ENCODE data around the gene SLC15A3.

The SLC15A3 gene

GRCh38 chr11:60929764-60930163 is 22.2 kb downstream of the SLC15A3 start:
- DNase-seq: no peak

- no peak for DNase-seq
Measured at GRCh38 chr11:60928563-60929001, 23.4 kb downstream of the SLC15A3 start.

GRCh38 chr11:60927600-60927999 is 24.4 kb downstream of the SLC15A3 start:
- no peak for DNase-seq

- DNase-seq: no peak
Measured at GRCh38 chr11:60927061-60927592, 24.8 kb downstream of the SLC15A3 start.

DNA sequence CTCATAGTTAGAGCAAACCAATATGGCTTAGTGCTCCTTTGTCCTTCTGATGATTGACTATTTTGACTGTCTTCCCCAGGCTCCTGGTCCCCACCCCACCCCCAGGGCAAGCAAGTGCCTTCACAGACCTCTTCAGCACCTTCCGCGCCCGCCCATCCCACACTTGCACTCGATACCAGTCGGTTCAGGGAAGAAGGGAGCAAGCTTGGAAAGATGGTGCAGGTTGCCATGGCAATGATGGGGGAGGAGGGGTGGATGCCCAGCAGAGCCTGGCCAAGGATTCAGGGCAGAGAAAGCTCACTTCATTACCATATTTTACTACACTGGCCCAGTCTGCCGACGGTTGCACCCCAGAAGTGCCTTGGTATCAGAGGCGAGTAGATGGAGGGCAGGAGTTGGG is 25.5 kb downstream of the SLC15A3 start:
- DNase-seq: no peak

DNA sequence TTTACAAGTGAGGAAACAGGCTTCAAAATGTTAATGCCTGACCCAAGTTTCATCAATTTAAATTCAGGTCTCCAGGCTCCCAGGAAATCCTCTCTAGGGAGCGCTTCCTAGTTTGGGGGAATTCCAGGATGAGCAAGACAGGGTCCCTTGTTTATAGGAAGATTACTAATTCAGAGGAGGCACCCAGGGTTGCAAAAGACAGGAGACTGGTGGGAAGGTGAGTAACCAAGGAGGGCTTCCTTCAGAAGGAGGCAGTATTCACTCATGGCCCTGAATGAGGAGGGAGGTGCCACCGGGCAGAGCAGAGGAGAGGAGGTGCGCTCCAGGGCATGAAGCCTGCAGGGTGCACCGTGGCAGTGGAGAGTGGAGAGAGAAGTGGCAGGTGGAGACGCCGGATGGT is 26.1 kb downstream of the SLC15A3 start:
- no peak for DNase-seq

DNA sequence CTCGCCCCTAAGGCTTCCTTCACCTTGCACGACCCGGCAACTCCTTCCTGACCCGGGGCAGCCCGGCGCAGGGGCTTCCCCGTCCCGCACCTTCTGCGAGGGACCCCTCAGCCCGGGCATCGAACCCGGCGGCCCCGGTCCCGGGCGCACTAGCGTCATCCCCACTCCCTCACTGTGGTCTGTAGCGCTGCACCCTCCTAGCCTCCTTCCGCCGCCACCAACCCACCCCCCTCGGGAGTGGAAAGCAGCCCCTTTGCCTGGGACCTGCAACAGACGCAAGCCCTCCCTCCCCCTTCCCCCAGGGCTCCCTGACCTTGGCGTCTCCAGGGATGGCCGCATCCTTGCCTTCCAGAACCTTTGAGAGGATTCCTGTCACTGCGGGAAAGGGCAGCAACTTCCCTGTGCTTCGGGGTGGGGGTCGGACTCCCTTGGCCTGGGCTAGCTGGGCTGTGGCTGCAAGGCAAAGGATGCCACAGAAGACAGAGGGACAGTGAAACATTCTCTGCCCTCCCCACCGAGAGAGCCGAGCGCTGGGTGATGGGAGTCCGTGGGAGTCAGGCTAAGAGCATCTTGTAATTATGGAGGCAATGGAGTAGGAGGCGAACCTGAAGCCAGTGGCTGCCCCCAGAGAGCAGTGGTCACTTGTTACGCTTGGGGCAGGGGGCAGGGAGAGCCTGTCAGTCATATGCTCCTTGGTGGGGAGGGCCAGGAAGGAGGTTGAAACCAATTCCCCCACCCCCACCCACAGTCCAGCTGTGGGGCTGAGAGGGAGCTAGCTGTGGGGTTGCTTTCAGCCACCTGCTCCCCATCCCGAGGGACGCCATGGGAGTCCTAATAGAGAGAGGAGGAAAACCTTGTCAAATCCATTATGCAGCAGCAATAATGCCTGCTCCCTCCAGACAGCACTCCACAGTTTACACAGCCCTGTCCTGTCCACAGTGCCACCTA is 26.8 kb downstream of the SLC15A3 start:
- DNase-seq: peak; percentile 34

- DNase-seq: peak; percentile 63
Measured at GRCh38 chr11:60924110-60924905, 27.7 kb downstream of the SLC15A3 start, which contains the start of gene TMEM132A. Gene TMEM132A (plus strand): TSS chr11:60924460. CDS start chr11:60924634, 174 bp downstream.

DNA sequence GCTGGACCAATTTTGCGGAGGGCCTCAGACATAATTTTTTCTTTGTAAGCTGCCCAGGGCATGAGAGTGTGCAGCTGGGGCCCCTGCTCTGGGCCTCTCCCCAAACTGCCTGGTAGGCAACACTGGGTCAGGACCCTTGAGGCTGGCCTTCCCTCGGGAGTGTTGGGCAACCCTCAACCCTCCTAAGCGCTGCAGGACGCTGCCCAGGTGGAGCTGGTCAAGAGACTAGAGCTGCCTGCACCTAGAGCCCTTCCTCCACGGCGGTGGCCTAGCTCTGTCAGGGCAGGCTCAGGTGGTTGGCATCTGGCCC is 28.2 kb downstream of the SLC15A3 start:
- DNase-seq: no peak

DNA sequence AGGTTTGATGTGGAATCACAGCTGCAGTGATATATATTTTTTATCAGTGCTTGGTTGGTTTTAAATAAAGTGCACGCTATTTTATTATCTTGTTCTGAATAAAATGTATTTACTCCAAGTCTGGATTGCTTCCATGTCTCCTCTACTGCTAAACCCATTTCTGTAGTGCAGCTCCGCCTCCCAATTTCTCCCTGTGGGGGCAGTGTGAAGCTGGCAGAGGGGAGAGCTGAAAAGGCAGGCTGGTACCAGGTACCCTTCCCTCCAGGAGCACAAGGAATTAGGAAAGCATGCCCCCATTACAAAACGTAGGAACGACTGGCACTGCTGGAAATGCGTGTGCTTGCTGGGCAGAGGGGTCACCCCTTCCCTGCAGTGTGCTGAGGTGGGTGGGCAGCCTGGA is 28.6 kb downstream of the SLC15A3 start:
- DNase-seq: no peak

DNA sequence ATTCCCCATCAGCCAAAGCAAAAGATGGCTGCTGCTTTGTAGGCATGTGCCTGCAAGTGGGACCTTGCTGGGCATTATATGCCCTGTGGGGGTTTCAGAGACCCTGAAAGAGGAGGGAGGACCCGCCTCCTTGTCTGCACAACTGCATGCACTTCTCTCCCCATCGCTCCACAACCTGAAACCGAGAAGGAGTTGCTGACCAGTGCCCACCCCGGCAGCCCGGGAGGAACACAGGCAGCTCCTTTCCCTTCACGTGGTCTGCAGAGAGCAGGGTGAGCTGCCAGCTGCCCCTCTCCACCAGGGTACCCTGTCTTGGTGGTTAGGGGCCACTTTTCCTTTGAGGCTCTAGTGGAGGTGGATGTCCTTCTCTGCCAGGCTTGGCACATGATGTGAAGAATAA is 29.1 kb downstream of the SLC15A3 start:
- no peak for DNase-seq

- DNase-seq: no peak
Measured at GRCh38 chr11:60921777-60922335, 30.1 kb downstream of the SLC15A3 start.

GRCh38 chr11:60921259-60921658 is 30.7 kb downstream of the SLC15A3 start:
- no peak for DNase-seq

- DNase-seq: no peak
Measured at GRCh38 chr11:60919956-60920355, 32.0 kb downstream of the SLC15A3 start.

- DNase-seq: no peak
Measured at GRCh38 chr11:60919320-60919719, 32.7 kb downstream of the SLC15A3 start.

GRCh38 chr11:60918939-60919265 is 33.1 kb downstream of the SLC15A3 start:
- DNase-seq: no peak

DNA sequence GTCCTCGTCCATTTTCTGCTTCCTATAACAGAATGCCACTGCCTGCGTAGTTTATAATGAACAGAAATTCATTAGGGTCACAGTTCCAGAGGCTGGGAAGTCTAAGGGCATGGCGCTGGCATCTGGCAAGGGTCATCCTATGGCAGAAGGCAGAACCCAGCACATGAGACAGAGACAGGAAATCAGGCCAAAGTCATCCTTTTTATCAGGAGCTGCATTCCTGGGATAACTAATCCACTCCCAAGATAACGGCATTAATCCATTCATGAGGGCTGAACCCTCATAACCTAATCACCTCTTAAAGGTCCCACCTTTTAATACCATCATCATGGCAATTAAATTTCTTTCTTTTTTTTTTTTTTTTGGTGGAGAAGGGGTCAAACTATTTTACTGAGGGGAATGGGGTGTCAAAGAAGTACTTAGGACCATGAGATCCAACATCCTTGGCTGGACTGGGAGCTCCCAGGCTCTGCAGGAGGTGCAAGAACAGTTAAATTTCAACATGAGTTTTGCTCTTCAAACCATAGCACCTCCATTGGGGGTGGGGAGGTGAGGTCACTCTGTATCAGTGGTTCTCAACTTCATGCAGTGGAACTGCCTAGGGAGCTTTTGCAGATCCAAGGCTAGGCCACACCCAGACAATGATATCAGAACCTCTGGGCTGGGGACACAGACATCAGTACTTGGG is 33.6 kb downstream of the SLC15A3 start:
- no peak for DNase-seq

GRCh38 chr11:60917267-60917666 is 34.7 kb downstream of the SLC15A3 start:
- no peak for DNase-seq

DNA sequence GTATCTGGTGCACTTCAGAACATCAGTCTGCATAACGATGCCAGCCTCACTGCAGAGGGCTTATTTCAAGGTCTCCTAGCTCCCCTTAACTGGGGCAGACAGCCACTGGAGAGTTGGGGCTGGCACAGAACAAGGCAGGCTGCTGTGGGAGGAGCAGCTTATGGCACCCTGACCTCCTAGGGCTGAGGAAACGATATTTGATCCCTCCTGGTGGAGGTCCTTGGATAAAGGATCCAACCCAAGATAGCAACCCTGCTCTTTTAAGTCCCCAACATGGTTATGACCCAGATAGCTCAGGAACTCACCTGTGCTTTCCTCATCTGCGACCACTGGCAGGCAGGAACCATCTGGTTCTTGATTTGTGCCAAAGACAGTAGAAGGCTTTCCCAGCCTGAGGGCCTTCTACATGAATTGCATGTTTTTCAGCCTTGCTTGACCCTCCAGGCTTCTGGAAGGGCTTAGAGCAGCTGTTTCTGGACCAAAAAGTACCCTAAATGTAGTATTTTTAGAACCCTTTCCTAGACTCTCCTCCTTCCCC is 35.2 kb downstream of the SLC15A3 start:
- DNase-seq: no peak

DNA sequence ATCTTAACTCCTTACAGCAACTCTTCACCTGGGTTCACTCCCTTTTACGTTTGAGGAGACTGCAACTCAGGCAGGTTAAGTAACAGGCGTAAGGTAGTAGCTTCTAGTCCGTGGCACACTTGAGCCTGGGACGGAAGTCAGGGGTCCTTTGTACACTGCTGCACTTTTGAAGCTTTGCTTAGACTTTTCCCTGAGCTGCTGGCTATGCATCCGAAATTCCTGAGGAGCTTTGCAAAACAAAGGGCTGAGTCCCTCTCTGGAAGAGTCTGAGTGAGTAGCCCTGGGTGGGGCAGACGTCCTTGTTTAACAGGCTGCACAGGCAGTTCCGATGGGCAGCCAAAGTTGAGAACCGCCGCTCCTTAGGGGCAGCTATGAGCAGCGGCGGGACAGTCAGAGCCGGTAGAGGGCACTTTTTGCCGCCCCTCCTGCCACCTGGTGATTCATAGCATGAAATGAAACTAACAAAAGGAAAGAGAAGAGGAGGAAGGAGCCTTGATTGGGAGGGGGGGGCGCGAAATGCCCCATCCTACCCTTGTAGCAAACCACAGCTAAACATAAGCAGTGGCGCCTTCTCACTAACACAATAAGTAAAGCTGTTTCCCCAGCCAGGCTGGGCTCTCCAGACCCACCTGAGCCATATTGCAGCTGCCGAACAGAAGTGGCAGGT is 36.6 kb downstream of the SLC15A3 start:
- DNase-seq: peak; percentile 70

DNA sequence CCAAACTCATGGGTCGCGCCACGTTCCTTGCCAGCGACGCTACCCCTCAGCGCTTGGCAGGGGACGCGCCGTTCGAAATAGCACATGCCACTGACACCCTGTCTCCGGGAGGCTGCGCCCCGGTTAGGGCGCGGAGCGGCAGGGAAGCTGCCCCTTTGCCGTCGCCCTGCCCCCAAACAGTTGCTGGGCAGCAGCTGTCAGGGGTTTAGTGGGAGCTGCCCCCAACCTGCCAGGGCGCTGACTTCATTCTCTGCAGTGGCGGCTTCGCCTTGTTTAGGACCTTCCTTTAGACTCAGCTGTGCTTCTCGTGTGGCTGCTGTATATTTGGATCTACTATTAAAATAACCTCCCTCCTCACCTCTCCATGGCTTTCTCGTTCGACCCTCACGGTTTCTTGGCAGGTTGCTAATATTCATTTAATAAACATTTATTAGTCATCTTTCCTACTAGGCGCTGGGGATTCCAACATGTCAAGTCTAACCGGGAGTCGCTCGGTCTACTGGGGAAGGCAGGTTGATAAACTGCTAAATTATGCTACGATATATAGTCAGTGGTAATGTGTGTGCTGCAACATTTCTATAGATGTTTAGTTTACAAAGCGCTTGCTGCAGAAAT is 37.2 kb downstream of the SLC15A3 start:
- DNase-seq: no peak

All from right kidney (tissue), 1 donor.